Ishikawa (cell line): Measurements from ENCODE around the gene C11orf24.

Experiments used
- CREB1 ChIP-seq: IDR thresholded peaks from 2 replicates; pipeline ENCODE4 v1.6.1; 2012; ENCODE audit warnings: low read depth
- RAD21 ChIP-seq: IDR thresholded peaks from 2 replicates; pipeline ENCODE4 v1.6.1; 2012; ENCODE audit warnings: low read depth
- REST ChIP-seq: IDR thresholded peaks from 2 replicates; pipeline ENCODE4 v1.6.1; 2012; ENCODE audit warnings: low read depth, mild to moderate bottlenecking
- TAF1 ChIP-seq: IDR thresholded peaks from 2 replicates; pipeline ENCODE4 v1.6.1; 2012; ENCODE audit warnings: low read depth, mild to moderate bottlenecking
- USF1 ChIP-seq: IDR thresholded peaks from 2 replicates; pipeline ENCODE4 v1.6.1; 2012

- TF ChIP-seq RAD21: no peak
- no peak for TF ChIP-seq CREB1
- TF ChIP-seq REST: no peak
- TF ChIP-seq USF1: no peak
- TF ChIP-seq TAF1: no peak
These were observed 47.2 kb downstream of the C11orf24 start for GRCh38 chr11:68224606-68225005.
